ENCODE data around the gene INS.

GRCh38 chr11:2163428-2163978 lies 2.5 kb upstream of the INS start:
- no peak for TF ChIP-seq MAFK (conservative IDR thresholded peaks at IDR 0.05 in 1 of 2, IDR thresholded peaks at IDR 0.05 in 1 of 2; ENCODE audit: low read length in 2 of 2)
- no peak for TF ChIP-seq NAIF1 (CRISPR knock-in tag; IDR thresholded peaks at IDR 0.05; ENCODE audit: borderline replicate concordance)
- no peak for TF ChIP-seq TAF15 (IDR thresholded peaks at IDR 0.05; ENCODE audit: low read depth, low read length, poor library complexity, severe bottlenecking)

Measured in HepG2 (cell line).